GM23248 (cell line): ENCODE results near the gene PRF1.

Experiments
- EZH2 ChIP-seq: fragments of 200-600 bp; sonication (generic); IDR thresholded peaks from 2 replicates; pipeline ENCODE4 v1.6.1; 2018; ENCODE audit warnings: antibody characterized with exemption, mild to moderate bottlenecking; ENCODE audit not compliant: insufficient read depth, poor library complexity, severe bottlenecking
- EZH2phosphoT487 ChIP-seq: fragments of 200-600 bp; sonication (generic); IDR thresholded peaks from 2 replicates; pipeline ENCODE4 v1.6.1; 2018; ENCODE audit warnings: antibody characterized with exemption, moderate library complexity, mild to moderate bottlenecking, low read depth; ENCODE audit not compliant: insufficient read depth

GRCh38 chr10:70588255-70588654, 14.3 kb downstream of the PRF1 start:
- TF ChIP-seq EZH2 (no peak), EZH2phosphoT487 (no peak)
